ENCODE results near the gene AQP12B. TPM values are rescaled to one million over a fixed set of nuclear protein-coding genes. Genes with fewer than 3 reads are reported as not detected.
A peak's percentile ranks its signal among the peaks of the same experiment; 100 is the strongest.

Gene AQP12B
- polyA plus RNA-seq, 1 of the 3 experiments (the other 2 are of a cell fraction), result not detected

DNA sequence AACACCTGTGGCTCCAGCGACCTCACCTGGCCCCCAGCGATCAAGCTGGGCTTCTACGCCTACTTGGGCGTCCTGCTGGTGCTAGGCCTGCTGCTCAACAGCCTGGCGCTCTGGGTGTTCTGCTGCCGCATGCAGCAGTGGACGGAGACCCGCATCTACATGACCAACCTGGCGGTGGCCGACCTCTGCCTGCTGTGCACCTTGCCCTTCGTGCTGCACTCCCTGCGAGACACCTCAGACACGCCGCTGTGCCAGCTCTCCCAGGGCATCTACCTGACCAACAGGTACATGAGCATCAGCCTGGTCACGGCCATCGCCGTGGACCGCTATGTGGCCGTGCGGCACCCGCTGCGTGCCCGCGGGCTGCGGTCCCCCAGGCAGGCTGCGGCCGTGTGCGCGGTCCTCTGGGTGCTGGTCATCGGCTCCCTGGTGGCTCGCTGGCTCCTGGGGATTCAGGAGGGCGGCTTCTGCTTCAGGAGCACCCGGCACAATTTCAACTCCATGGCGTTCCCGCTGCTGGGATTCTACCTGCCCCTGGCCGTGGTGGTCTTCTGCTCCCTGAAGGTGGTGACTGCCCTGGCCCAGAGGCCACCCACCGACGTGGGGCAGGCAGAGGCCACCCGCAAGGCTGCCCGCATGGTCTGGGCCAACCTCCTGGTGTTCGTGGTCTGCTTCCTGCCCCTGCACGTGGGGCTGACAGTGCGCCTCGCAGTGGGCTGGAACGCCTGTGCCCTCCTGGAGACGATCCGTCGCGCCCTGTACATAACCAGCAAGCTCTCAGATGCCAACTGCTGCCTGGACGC, 52.5 kb downstream of the AQP12B start:
- POLR2A ChIA-PET, result no interaction called here
- DNase-seq, result peak; percentile 15
- H4K20me1 ChIP-seq (ENCODE audit: insufficient read depth), result no peaks in the 10 kb centered on the region
- no peak overlapping the region for H3K27ac ChIP-seq (ENCODE audit: low read depth in 2 of 2, low read length in 1 of 2)
- H3K4me1 ChIP-seq (ENCODE audit: control insufficient read depth in 1 of 2, insufficient read depth in 2 of 2, low read depth in 1 of 2, low read length in 1 of 2), result no peaks in the 10 kb centered on the region; a peak in 1 of 4 replicates
- H3K9ac ChIP-seq, result no peak overlapping the region
- H2AFZ ChIP-seq (ENCODE audit: low read depth), result no peak overlapping the region
- CTCF ChIA-PET, result interaction anchor here (2.0 kb wide), 1 partner anchor 210 kb away, joined by 7 read pairs; no protein-coding TSS in a partner anchor
- WGBS (ENCODE audit: low lambda C conversion rate), result 63% methylated on average over 16 of the region's 50 CpGs
- no peaks in the 10 kb centered on the region for H3K79me2 ChIP-seq (ENCODE audit: insufficient read depth)
- no peak overlapping the region for H3K4me3 ChIP-seq (ENCODE audit: low read depth in 2 of 2, low read length in 1 of 2)
- H3K9me2 ChIP-seq, result no peaks in the 10 kb centered on the region
- H3K27me3 ChIP-seq (ENCODE audit: insufficient read depth), result no peaks in the 10 kb centered on the region
- no peak overlapping the region for H3K4me2 ChIP-seq
- H3K9me3 ChIP-seq, result no peaks in the 10 kb centered on the region
- H3F3A ChIP-seq (replicated peaks; ENCODE audit: insufficient read depth), result no peaks in the 10 kb centered on the region
- H3K36me3 ChIP-seq (replicated peaks in 1 of 2; ENCODE audit: control insufficient read depth in 1 of 2, insufficient read depth in 2 of 2, low read length in 1 of 2), result no peaks in the 10 kb centered on the region
- no peak for TF ChIP-seq GATA2 (CRISPR knock-in tag; IDR thresholded peaks at IDR 0.05)
- TF ChIP-seq FOXJ3 (CRISPR knock-in tag; IDR thresholded peaks at IDR 0.05), result no peak

DNA sequence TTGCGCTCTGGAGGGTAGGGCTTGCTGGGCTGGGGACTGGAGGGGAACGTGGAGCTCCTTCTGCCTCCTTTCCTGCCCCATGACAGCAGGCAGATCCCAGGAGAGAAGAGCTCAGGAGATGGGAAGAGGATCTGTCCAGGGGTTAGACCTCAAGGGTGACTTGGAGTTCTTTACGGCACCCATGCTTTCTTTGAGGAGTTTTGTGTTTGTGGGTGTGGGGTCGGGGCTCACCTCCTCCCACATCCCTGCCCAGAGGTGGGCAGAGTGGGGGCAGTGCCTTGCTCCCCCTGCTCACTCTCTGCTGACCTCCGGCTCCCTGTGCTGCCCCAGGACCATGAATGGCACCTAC, 53.1 kb downstream of the AQP12B start:
- Histone ChIP-seq H3K4me1 (ENCODE audit: control insufficient read depth in 1 of 2, insufficient read depth in 2 of 2, low read depth in 1 of 2, low read length in 1 of 2) (no peaks in the 10 kb centered on the region; a peak in 1 of 4 replicates), H3K4me2 (no peak overlapping the region), H2AFZ (ENCODE audit: low read depth) (no peak overlapping the region), H3K4me3 (ENCODE audit: low read depth in 2 of 2, low read length in 1 of 2) (no peak overlapping the region), H3K9ac (no peak overlapping the region), H3K27me3 (ENCODE audit: insufficient read depth) (no peaks in the 10 kb centered on the region), H3K36me3 (replicated peaks in 1 of 2; ENCODE audit: control insufficient read depth in 1 of 2, insufficient read depth in 2 of 2, low read length in 1 of 2) (no peaks in the 10 kb centered on the region), H4K20me1 (ENCODE audit: insufficient read depth) (no peaks in the 10 kb centered on the region), H3K9me2 (no peaks in the 10 kb centered on the region), H3K79me2 (ENCODE audit: insufficient read depth) (no peaks in the 10 kb centered on the region), H3K9me3 (no peaks in the 10 kb centered on the region), H3F3A (replicated peaks; ENCODE audit: insufficient read depth) (no peaks in the 10 kb centered on the region), H3K27ac (ENCODE audit: low read depth in 2 of 2, low read length in 1 of 2) (no peak overlapping the region)
- TF ChIP-seq, protein P1, sequence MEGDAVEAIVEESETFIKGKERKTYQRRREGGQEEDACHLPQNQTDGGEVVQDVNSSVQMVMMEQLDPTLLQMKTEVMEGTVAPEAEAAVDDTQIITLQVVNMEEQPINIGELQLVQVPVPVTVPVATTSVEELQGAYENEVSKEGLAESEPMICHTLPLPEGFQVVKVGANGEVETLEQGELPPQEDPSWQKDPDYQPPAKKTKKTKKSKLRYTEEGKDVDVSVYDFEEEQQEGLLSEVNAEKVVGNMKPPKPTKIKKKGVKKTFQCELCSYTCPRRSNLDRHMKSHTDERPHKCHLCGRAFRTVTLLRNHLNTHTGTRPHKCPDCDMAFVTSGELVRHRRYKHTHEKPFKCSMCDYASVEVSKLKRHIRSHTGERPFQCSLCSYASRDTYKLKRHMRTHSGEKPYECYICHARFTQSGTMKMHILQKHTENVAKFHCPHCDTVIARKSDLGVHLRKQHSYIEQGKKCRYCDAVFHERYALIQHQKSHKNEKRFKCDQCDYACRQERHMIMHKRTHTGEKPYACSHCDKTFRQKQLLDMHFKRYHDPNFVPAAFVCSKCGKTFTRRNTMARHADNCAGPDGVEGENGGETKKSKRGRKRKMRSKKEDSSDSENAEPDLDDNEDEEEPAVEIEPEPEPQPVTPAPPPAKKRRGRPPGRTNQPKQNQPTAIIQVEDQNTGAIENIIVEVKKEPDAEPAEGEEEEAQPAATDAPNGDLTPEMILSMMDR (IDR thresholded peaks at IDR 0.05), result no peak
- TF ChIP-seq GATA2 (CRISPR knock-in tag; IDR thresholded peaks at IDR 0.05) (no peak), RFX5 (IDR thresholded peaks at IDR 0.05; ENCODE audit: low read length) (no peak), EZH2phosphoT487 (IDR thresholded peaks at IDR 0.05; ENCODE audit: borderline replicate concordance, low read depth) (no peak), RCOR1 (IDR thresholded peaks at IDR 0.05; ENCODE audit: low read length) (no peak), NRF1 (IDR thresholded peaks at IDR 0.05; ENCODE audit: low read depth, low read length) (no peak), TEAD4 (IDR thresholded peaks at IDR 0.05; ENCODE audit: borderline replicate concordance, insufficient read depth) (no peak), EP300 (IDR thresholded peaks at IDR 0.05; ENCODE audit: borderline replicate concordance in 1 of 2, low read depth in 1 of 2, low read length in 1 of 2) (no peak), FOXJ3 (CRISPR knock-in tag; IDR thresholded peaks at IDR 0.05) (no peak), MEF2A (IDR thresholded peaks at IDR 0.05; ENCODE audit: borderline replicate concordance, low read depth) (no peak), SIN3A (IDR thresholded peaks at IDR 0.05; ENCODE audit: borderline replicate concordance, low read depth, low read length) (no peak), MXI1 (IDR thresholded peaks at IDR 0.05; ENCODE audit: low read depth, low read length) (no peak), GABPA (IDR thresholded peaks at IDR 0.05; ENCODE audit: low read depth) (no peak), TAF1 (IDR thresholded peaks at IDR 0.05; ENCODE audit: borderline replicate concordance, low read depth, low read length) (no peak)
- TF ChIP-seq, protein P2, sequence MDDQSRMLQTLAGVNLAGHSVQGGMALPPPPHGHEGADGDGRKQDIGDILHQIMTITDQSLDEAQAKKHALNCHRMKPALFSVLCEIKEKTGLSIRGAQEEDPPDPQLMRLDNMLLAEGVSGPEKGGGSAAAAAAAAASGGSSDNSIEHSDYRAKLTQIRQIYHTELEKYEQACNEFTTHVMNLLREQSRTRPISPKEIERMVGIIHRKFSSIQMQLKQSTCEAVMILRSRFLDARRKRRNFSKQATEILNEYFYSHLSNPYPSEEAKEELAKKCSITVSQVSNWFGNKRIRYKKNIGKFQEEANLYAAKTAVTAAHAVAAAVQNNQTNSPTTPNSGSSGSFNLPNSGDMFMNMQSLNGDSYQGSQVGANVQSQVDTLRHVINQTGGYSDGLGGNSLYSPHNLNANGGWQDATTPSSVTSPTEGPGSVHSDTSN (IDR thresholded peaks at IDR 0.05), result no peak
- TF ChIP-seq, protein P3, sequence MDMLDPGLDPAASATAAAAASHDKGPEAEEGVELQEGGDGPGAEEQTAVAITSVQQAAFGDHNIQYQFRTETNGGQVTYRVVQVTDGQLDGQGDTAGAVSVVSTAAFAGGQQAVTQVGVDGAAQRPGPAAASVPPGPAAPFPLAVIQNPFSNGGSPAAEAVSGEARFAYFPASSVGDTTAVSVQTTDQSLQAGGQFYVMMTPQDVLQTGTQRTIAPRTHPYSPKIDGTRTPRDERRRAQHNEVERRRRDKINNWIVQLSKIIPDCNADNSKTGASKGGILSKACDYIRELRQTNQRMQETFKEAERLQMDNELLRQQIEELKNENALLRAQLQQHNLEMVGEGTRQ (IDR thresholded peaks at IDR 0.05; ENCODE audit: borderline replicate concordance, low read depth, low read length), result no peak
- TF ChIP-seq, protein P4, sequence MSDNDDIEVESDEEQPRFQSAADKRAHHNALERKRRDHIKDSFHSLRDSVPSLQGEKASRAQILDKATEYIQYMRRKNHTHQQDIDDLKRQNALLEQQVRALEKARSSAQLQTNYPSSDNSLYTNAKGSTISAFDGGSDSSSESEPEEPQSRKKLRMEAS (IDR thresholded peaks at IDR 0.05; ENCODE audit: low read depth), result no peak
- POLR2A ChIA-PET, result no interaction called here
- WGBS (ENCODE audit: low lambda C conversion rate), result 26% methylated on average over 4 of the region's 5 CpGs
- CTCF ChIA-PET, result interaction anchor here (1.1 to 2.0 kb wide), 2 partner anchors 11 to 211 kb away, joined by 4 to 7 read pairs; no protein-coding TSS in a partner anchor
- DNase-seq, result no peak

Data from SK-N-SH (cell line).